ENCODE measurements around the gene LRMDA. TPM values are rescaled to one million over a fixed set of nuclear protein-coding genes. Genes with fewer than 3 reads are reported as not detected.

The LRMDA gene
- total RNA-seq, 4 donors from 2014 or later: 7.3 to 20.1 (median 8.4) TPM

DNA sequence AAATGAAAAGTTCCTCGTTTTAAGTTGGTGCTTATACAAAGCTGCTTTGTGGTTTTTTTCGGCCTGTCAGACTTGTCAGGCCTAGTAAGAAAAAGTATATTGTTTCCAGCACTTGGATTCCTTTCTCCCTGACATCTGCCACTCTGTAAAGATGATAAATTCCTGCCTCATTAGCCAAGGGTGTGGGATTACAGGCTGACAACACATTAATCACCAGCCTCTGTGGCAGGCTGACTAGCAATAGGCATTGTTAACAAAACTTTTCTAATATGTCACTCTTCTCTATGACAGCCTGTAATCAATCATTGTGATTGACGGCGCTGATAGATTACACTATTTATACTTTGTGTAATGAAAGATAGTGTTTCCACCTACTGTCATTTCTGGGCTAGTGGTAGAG, 682.5 kb downstream of the LRMDA start:
- Histone ChIP-seq H3K27me3 (no peaks in the 10 kb centered on the region), H3K27ac (no peak overlapping the region), H3K9me3 (no peaks in the 10 kb centered on the region), H3K4me1 (peaks cover 0 to 14% (median 0%) of the 10 kb centered on the region in 3 donors), H3K36me3 (no peaks in the 10 kb centered on the region), H3K4me3 (no peak overlapping the region)
- no peak for ATAC-seq
- TF ChIP-seq EP300 (IDR thresholded peaks at IDR 0.05) (no peak), POLR2AphosphoS5 (IDR thresholded peaks at IDR 0.05) (no peak), POLR2A (IDR thresholded peaks at IDR 0.05) (no peak)
- TF ChIP-seq, protein P1, sequence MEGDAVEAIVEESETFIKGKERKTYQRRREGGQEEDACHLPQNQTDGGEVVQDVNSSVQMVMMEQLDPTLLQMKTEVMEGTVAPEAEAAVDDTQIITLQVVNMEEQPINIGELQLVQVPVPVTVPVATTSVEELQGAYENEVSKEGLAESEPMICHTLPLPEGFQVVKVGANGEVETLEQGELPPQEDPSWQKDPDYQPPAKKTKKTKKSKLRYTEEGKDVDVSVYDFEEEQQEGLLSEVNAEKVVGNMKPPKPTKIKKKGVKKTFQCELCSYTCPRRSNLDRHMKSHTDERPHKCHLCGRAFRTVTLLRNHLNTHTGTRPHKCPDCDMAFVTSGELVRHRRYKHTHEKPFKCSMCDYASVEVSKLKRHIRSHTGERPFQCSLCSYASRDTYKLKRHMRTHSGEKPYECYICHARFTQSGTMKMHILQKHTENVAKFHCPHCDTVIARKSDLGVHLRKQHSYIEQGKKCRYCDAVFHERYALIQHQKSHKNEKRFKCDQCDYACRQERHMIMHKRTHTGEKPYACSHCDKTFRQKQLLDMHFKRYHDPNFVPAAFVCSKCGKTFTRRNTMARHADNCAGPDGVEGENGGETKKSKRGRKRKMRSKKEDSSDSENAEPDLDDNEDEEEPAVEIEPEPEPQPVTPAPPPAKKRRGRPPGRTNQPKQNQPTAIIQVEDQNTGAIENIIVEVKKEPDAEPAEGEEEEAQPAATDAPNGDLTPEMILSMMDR (IDR thresholded peaks at IDR 0.05): no peak
- WGBS, 2 donors (ENCODE audit: low coverage in 1 of 2): 61% methylated on average over 4 of the region's 4 CpGs; no CpG with 5 or more reads in 1 of the 2 donors

DNA sequence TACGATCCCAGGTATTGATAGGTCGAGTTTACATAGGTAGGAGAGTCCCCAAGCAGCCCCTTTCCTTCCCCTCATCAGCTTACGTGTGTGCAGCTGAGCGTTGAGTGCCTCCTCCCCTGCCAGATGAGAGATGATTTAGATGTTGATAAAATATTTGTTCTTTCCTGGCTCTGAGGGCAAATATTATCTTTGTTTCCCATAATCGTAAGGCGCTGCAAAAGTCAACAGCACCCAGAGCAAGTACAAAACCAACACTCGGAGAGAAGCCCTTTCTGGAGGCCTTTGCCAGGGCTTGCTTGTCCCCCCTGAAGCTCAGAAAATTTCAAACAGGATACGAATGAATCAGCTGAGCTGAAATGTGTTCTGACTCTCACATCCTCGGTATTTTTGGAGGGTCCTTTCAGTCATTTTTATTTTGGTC, 683.2 kb downstream of the LRMDA start:
- Histone ChIP-seq H3K36me3 (no peaks in the 10 kb centered on the region), H3K4me3 (no peak overlapping the region), H3K4me1 (peaks cover 0 to 14% (median 0%) of the 10 kb centered on the region in 3 donors), H3K9me3 (no peaks in the 10 kb centered on the region), H3K27ac (no peak overlapping the region), H3K27me3 (no peaks in the 10 kb centered on the region)
- no peak for ATAC-seq
- WGBS, 2 donors (ENCODE audit: low coverage in 1 of 2): 76 to 100% methylated on average over 4 to 8 of the region's 9 CpGs
- TF ChIP-seq EP300 (IDR thresholded peaks at IDR 0.05) (no peak), POLR2AphosphoS5 (IDR thresholded peaks at IDR 0.05) (no peak), POLR2A (IDR thresholded peaks at IDR 0.05) (no peak)
- TF ChIP-seq, protein P1 (IDR thresholded peaks at IDR 0.05): no peak

DNA sequence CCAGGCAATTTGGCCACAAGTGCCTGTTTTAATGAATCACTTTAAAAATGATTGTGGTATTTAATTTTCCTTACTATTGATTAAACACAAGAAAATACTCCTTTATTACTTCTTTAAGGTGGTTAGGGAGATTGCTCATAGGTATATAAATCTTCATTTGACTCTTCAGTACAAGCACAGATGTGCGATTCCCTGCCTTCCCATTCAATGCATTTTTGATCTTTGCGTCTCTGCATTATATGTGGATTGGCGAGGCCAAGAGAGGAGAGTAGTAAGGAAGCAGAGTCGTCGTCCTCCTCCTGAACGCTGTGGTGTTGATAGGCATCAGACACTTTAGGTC, 683.7 kb downstream of the LRMDA start:
- H3K9me3 ChIP-seq: no peaks in the 10 kb centered on the region
- 70 to 74% methylated on average over 2 to 6 of the region's 6 CpGs for WGBS, 2 donors (ENCODE audit: low coverage in 1 of 2)
- H3K36me3 ChIP-seq: no peaks in the 10 kb centered on the region
- H3K27ac ChIP-seq: no peak overlapping the region
- no peak for ATAC-seq
- H3K4me3 ChIP-seq: no peak overlapping the region
- TF ChIP-seq EP300 (IDR thresholded peaks at IDR 0.05) (no peak), POLR2AphosphoS5 (IDR thresholded peaks at IDR 0.05) (no peak), POLR2A (IDR thresholded peaks at IDR 0.05) (no peak)
- TF ChIP-seq, protein P1 (IDR thresholded peaks at IDR 0.05): no peak
- no peaks in the 10 kb centered on the region for H3K27me3 ChIP-seq
- H3K4me1 ChIP-seq: peaks cover 0 to 14% (median 0%) of the 10 kb centered on the region in 3 donors

DNA sequence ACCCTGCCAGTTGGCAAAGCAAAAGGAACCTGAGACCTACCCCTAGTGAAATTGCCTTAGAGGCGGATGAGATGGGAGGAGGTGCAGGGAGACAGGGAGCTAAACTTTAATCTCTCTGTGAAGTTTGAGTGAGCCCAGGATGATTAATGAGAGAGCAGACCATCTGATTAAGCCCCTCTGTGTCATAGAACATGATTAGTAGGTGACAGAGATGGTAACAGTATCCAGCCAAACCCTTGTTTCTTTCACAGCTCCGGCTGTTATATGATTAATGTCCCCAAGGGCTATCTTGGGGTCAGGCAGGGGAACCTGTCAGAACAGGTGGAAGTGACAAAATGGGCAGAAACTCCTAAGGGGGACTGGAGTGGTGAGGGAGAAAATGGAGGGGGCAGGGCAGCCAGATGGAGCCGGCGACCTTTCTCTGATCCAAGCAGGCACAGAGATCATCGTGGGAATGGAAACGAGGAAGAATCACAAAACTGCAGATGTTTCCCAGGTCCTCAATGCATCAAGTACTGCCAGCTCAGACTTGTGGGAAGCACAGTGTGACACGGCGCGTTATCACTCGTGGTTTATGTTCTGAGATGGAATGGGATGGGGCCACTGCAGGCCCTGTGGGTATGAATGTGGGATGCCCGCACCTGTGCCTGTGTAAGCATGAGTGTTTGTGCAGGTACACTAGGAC, 684.2 kb downstream of the LRMDA start:
- Histone ChIP-seq H3K36me3 (no peaks in the 10 kb centered on the region), H3K9me3 (no peaks in the 10 kb centered on the region), H3K4me3 (no peak overlapping the region), H3K4me1 (peaks cover 0 to 14% (median 0%) of the 10 kb centered on the region in 3 donors), H3K27ac (no peak overlapping the region), H3K27me3 (no peaks in the 10 kb centered on the region)
- ATAC-seq: no peak
- 90 to 92% methylated on average over 7 to 11 of the region's 11 CpGs for WGBS, 2 donors (ENCODE audit: low coverage in 1 of 2)
- TF ChIP-seq, protein P1 (IDR thresholded peaks at IDR 0.05): no peak
- no peak for TF ChIP-seq EP300 (IDR thresholded peaks at IDR 0.05)
- TF ChIP-seq POLR2AphosphoS5 (IDR thresholded peaks at IDR 0.05): no peak
- no peak for TF ChIP-seq POLR2A (IDR thresholded peaks at IDR 0.05)

DNA sequence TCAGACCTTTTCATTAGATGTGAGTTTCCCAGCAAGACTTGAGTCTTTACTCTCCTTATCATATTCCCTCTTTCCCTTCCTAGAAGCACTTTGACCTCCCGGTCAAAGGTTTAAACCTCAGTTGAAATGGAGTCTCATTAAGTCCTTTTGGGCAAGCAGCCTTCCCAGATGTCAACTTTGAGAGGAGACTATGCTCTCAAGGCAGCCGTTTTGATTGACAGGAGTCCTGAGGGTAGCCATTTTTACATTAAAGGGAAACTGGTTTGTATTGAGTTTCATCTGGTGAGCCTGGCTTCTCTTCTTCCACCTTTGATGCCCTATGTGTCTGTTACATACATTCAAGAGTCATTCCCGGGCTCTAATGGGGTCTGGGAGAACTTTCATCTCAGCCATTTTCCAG, 685.1 kb downstream of the LRMDA start:
- Histone ChIP-seq H3K27me3 (no peaks in the 10 kb centered on the region), H3K27ac (no peak overlapping the region), H3K4me3 (no peak overlapping the region), H3K4me1 (peaks cover 0 to 14% (median 0%) of the 10 kb centered on the region in 3 donors), H3K9me3 (no peaks in the 10 kb centered on the region), H3K36me3 (no peaks in the 10 kb centered on the region)
- ATAC-seq: no peak
- 50 to 87% methylated on average over 2 to 3 of the region's 3 CpGs for WGBS, 2 donors (ENCODE audit: low coverage in 1 of 2)
- TF ChIP-seq, protein P1 (IDR thresholded peaks at IDR 0.05): no peak
- TF ChIP-seq POLR2A (IDR thresholded peaks at IDR 0.05) (no peak), EP300 (IDR thresholded peaks at IDR 0.05) (no peak), POLR2AphosphoS5 (IDR thresholded peaks at IDR 0.05) (no peak)
